ENCODE results near the gene TBCD.

GRCh38 chr17:82843904-82844680 is 92.2 kb downstream of the TBCD start:
- TF ChIP-seq CTCF (IDR thresholded peaks at IDR 0.05; ENCODE audit: low read length) (no peak), EZH2phosphoT487 (IDR thresholded peaks at IDR 0.05; ENCODE audit: low read length) (no peak)
